RWPE2 (cell line): ENCODE results near the gene MCU.
"Not testable (repeated sequence)": the region's sequence is repeated elsewhere in the genome, so short reads cannot be mapped to it uniquely, and the experiment has no call there.

Source experiments
- ATAC-seq: fragments of 200-7000 bp; cut with Tn5 transposase; 3 replicates; pipeline ENCODE4 v1.9.1; 2021; ENCODE audit warnings: low read depth
- DNase-seq: peaks from one replicate; pipeline ENCODE4 v3.0.0-alpha.2; 2020; ENCODE audit warnings: low spot score
- H3K27ac ChIP-seq: fragments of 450-650 bp; 2 replicates; pipeline ENCODE4 v1.5.1; 2017; ENCODE audit warnings: mild to moderate bottlenecking; ENCODE audit not compliant: poor library complexity, severe bottlenecking
- H3K27me3 ChIP-seq: fragments of 250-450 bp; sonication (Bioruptor Pico); 2 replicates; pipeline ENCODE4 v1.5.1; 2021; ENCODE audit warnings: mild to moderate bottlenecking, moderate library complexity; ENCODE audit not compliant: insufficient read depth, poor library complexity, severe bottlenecking
- H3K36me3 ChIP-seq: fragments of 250-450 bp; sonication (Bioruptor Pico); 2 replicates; pipeline ENCODE4 v1.5.1; 2020; ENCODE audit warnings: low read depth, mild to moderate bottlenecking, moderate library complexity
- H3K4me1 ChIP-seq: fragments of 250-450 bp; sonication (Bioruptor Pico); 2 replicates; pipeline ENCODE4 v1.5.1; 2021; ENCODE audit warnings: mild to moderate bottlenecking, moderate library complexity; ENCODE audit not compliant: insufficient read depth, poor library complexity, severe bottlenecking
- H3K4me3 ChIP-seq: fragments of 250-450 bp; sonication (Bioruptor Pico); 2 replicates; pipeline ENCODE4 v1.5.1; 2021; ENCODE audit warnings: mild to moderate bottlenecking, moderate library complexity; ENCODE audit not compliant: severe bottlenecking
- H3K9me3 ChIP-seq: fragments of 250-450 bp; sonication (Bioruptor Pico); 2 replicates; pipeline ENCODE4 v1.5.1; 2021; ENCODE audit warnings: mild to moderate bottlenecking, moderate library complexity; ENCODE audit not compliant: severe bottlenecking
- CTCF ChIP-seq: fragments of 450-650 bp; IDR thresholded peaks from one replicate; pipeline ENCODE4 v1.5.1; 2017; ENCODE audit warnings: mild to moderate bottlenecking, moderate library complexity; ENCODE audit not compliant: poor library complexity, severe bottlenecking

Gene MCU

DNA sequence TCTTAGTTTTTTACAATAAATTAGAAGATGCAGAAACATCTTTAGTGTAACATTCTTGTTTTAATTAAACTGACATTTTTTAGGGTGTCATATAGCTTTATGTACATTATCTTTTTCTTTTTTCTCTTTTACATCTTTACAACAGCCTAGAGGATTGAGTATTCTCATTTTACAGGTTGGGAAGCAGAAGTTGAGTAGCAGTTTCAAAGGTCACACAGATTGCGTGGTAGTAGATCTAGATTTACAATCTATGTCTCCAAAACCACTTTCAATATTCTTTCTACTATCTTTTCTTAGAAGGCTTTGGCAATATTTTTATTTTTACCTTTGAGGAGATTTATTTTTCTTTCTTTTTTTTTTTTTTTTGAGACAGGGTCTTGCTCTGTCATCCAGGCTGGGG is 18.7 kb upstream of the MCU start:
- no peak for DNase-seq
- H3K27ac ChIP-seq: no peak overlapping the region
- H3K4me3 ChIP-seq: no peak overlapping the region
- H3K36me3 ChIP-seq: no peaks in the 10 kb centered on the region
- H3K4me1 ChIP-seq: peaks cover 16% of the 10 kb centered on the region
- no peaks in the 10 kb centered on the region for H3K27me3 ChIP-seq
- TF ChIP-seq CTCF: no peak
- no peak for ATAC-seq
- H3K9me3 ChIP-seq: peaks cover 3% of the 10 kb centered on the region

- not testable (repeated sequence) for H3K27me3 ChIP-seq, H3K27ac ChIP-seq, DNase-seq, ATAC-seq, H3K36me3 ChIP-seq, H3K4me3 ChIP-seq, H3K9me3 ChIP-seq
- peaks cover 16% of the 10 kb centered on the region for H3K4me1 ChIP-seq
These were observed 17.8 kb upstream of the MCU start for GRCh38 chr10:72674174-72674573.

- Histone ChIP-seq H3K9me3 (no peaks in the 10 kb centered on the region), H3K27me3 (no peaks in the 10 kb centered on the region), H3K27ac (no peak overlapping the region), H3K36me3 (no peaks in the 10 kb centered on the region), H3K4me3 (no peak overlapping the region), H3K4me1 (peaks cover 5% of the 10 kb centered on the region)
- TF ChIP-seq CTCF: no peak
- ATAC-seq (no peak), DNase-seq (no peak)
These were observed 12.1 kb upstream of the MCU start for GRCh38 chr10:72679838-72680241.

DNA sequence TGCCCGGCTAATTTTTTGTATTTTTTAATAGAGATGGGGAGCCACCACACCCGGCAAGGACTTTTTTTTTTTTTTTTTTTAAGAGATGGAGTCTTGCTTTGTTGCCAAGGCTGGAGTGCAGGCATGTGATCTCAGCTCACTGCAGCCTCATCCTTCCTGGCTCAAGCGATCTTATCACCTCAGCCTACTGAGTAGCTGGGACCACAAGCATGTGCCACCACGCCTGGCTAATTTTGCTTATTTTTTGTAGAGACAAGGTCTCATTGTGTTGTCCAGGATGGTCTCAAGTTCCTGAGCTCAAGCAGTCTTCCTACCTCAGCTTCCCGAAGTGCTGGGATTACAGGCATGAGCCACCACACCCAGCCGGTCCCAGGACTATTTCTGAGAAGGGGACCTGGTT is 9.3 kb upstream of the MCU start:
- H3K36me3 ChIP-seq: no peaks in the 10 kb centered on the region
- H3K27ac ChIP-seq: no peak overlapping the region
- no peaks in the 10 kb centered on the region for H3K27me3 ChIP-seq
- peaks cover 2% of the 10 kb centered on the region for H3K4me1 ChIP-seq
- no peak for TF ChIP-seq CTCF
- ATAC-seq: no peak
- DNase-seq: no peak
- no peaks in the 10 kb centered on the region for H3K9me3 ChIP-seq
- no peak overlapping the region for H3K4me3 ChIP-seq

- DNase-seq: no peak
- no peak for TF ChIP-seq CTCF
- H3K27me3 ChIP-seq: no peaks in the 10 kb centered on the region
- no peak for ATAC-seq
- H3K4me1 ChIP-seq: peaks cover 7% of the 10 kb centered on the region
- H3K4me3 ChIP-seq: no peak overlapping the region
- no peaks in the 10 kb centered on the region for H3K36me3 ChIP-seq
- no peaks in the 10 kb centered on the region for H3K9me3 ChIP-seq
- no peak overlapping the region for H3K27ac ChIP-seq
These were observed 6.5 kb upstream of the MCU start for GRCh38 chr10:72685264-72685921.

DNA sequence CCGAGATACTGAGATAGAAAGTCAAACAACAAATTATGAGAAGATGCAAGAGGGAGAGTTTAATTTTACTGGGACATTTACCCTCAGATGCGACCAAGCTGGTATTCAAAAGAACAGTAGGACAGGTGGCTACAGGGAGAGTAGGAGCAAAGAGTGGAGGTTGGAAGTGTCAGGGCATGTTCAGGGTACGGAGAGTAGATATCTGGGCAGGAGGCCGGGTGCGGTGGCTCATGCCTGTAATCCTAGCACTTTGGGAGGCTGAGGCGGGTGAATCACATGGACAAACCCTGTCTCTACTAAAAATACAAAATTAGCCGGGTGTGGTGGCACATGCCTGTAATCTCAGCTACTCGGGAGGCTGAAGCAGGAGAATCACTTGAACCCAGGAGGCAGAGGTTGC is 5.5 kb upstream of the MCU start:
- DNase-seq, H3K4me3 ChIP-seq, H3K36me3 ChIP-seq, H3K9me3 ChIP-seq, ATAC-seq, H3K27me3 ChIP-seq, H3K4me1 ChIP-seq: not testable (repeated sequence)
- H3K27ac ChIP-seq: peak overlapping the region; percentile 72
